Measurements from ENCODE around the gene EIF1. TPM values are rescaled to one million over a fixed set of nuclear protein-coding genes. Genes with fewer than 3 reads are reported as not detected.
A peak's percentile ranks its signal among the peaks of the same experiment; 100 is the strongest.
"Not testable (repeated sequence)": the region's sequence is repeated elsewhere in the genome, so short reads cannot be mapped to it uniquely, and the experiment has no call there.

EIF1 gene
- total RNA-seq: 100 to 1,000 TPM; 172 to 458 (median 243) TPM

DNA sequence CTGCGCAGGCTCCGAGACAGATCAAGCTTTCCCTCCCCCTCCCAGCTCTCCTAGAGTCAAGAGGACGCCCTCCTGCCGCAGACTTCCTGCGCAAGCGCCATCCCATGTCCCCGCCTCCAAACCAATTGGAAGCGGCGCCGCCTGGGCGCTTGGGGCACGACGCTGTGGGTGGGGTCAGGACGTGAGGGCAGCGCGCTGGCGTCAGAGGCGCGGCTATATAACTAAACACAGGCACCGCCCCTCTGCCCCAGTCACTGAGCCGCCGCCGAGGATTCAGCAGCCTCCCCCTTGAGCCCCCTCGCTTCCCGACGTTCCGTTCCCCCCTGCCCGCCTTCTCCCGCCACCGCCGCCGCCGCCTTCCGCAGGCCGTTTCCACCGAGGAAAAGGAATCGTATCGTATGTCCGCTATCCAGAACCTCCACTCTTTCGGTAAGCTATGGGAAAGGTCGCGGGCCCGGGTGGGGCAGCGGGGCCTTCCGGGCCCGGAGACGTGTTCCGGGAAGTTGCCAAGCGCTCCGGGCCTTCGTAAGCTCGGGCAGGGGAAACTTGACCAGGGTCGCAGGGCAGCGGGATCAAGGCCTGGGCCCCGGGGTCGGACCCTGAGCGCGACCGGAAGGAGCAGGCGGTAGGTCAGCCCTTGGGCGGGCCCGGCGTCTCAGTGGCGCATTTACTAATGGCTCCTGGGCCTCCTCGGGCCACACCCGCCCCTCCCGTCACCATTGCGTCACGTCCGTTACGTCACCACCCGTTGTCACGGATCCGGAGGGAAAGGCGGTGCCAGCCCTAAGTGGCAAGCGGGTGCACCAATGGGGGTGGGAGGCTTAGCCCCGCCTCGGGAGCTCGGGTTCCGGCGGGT lies at the start of gene EIF1:
TSS of gene EIF1 (plus strand) at position 245 of the 856 bp plus-strand sequence. CDS start at position 399, 154 bp downstream.
- H3K9me3 ChIP-seq: no peaks in the 10 kb centered on the region
- no peaks in the 10 kb centered on the region for H3K27me3 ChIP-seq
- peaks cover 0 to 38% (median 21%) of the 10 kb centered on the region in 4 donors for H3K4me1 ChIP-seq
- H3K4me3 ChIP-seq: peak within 1 kb of the TSS; percentile 81 to 99 (median 94)
- 0 to 1% methylated on average over 33 to 52 of the region's 81 CpGs for WGBS, 2 donors
- H3K36me3 ChIP-seq: peaks cover 11 to 43% (median 36%) of the 10 kb centered on the region in 3 donors
- peak within 1 kb of the TSS; percentile 100 for H3K27ac ChIP-seq
- peak; percentile 100 for DNase-seq (ENCODE audit: low spot score in 2 of 2)
- TF ChIP-seq EP300 (IDR thresholded peaks at IDR 0.05) (peak; percentile 97 to 98), POLR2A (IDR thresholded peaks at IDR 0.05) (peak; percentile 99 to 100)
- TF ChIP-seq, protein P1, sequence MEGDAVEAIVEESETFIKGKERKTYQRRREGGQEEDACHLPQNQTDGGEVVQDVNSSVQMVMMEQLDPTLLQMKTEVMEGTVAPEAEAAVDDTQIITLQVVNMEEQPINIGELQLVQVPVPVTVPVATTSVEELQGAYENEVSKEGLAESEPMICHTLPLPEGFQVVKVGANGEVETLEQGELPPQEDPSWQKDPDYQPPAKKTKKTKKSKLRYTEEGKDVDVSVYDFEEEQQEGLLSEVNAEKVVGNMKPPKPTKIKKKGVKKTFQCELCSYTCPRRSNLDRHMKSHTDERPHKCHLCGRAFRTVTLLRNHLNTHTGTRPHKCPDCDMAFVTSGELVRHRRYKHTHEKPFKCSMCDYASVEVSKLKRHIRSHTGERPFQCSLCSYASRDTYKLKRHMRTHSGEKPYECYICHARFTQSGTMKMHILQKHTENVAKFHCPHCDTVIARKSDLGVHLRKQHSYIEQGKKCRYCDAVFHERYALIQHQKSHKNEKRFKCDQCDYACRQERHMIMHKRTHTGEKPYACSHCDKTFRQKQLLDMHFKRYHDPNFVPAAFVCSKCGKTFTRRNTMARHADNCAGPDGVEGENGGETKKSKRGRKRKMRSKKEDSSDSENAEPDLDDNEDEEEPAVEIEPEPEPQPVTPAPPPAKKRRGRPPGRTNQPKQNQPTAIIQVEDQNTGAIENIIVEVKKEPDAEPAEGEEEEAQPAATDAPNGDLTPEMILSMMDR (IDR thresholded peaks at IDR 0.05): peak in 1 of 5 experiments; percentile 50

DNA sequence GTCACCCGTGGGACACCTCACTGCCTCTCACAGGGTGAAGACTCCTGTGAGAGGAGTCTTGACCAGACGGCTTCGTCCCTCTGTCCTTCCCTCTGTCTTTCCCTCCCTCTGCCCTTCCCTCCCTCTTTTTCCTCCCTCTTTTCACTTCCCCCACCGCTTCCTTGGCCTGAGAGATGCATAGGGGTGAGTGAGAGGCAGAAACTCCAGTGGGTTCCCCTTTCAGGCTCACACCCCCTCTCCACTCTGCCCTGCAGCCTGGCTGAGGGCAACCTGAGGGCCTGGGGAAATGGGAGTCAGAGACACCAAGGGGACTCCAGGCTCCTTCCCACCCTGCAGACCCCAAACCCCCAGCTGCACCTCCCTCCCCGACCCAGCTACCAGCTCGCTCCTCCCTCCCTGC lies 49.7 kb upstream of the EIF1 start:
- Histone ChIP-seq H3K4me1 (peaks cover 0 to 19% (median 12%) of the 10 kb centered on the region in 4 donors), H3K9me3 (no peaks in the 10 kb centered on the region), H3K4me3 (no peak overlapping the region), H3K36me3 (no peaks in the 10 kb centered on the region), H3K27me3 (no peaks in the 10 kb centered on the region), H3K27ac (no peak overlapping the region)
- 73 to 77% methylated on average over 6 of the region's 6 CpGs for WGBS, 2 donors
- TF ChIP-seq, protein P1 (IDR thresholded peaks at IDR 0.05): no peak
- no peak for TF ChIP-seq POLR2A (IDR thresholded peaks at IDR 0.05)
- TF ChIP-seq EP300 (IDR thresholded peaks at IDR 0.05): no peak
- DNase-seq (ENCODE audit: low spot score in 2 of 2): no peak

DNA sequence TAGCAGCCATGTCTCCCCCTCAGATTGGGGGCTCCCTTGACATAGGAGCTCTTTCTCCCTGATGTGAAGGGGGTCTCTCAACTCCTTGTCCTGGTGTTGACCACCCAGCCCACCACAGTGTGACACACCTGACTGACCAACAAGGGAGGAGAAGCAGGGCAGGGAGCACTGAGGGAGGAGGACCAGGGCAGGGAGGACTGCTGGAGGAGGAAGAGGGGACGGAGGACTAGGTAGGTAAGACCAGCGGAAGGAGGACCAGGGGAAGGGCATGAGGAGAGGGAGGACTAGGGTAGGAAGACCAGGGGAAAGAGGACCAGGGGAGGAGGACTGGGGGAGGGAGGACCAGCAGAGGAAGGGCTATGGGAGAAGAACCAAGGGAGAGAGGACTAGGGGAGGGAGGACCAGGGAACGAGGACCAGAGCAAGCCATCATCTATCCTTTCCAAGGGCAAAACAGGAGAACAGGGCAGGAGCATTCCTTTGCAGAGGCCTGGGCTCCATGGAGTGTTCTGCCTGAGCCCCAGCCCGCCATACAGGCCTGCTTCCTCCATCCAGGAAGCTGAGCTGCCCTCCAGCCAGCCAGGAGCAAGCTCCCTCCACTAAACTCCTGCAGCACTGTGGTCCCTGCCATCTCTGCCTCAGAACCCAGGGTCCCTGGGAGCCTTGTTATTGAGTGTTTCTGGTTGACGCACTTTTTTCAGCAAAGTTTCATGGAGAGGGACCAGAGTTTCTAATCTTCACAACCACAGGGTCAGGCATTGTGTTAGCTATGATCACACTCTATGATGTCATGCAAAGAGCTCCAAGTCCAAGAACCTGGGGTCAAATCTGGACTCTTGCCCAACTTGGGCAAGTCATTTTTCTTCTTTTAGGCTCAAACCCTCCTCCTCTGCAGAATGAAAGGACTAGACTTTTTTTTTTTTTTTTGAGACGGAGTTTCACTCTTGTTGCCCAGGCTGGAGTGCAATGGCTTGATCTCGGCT lies 48.9 kb upstream of the EIF1 start:
- Histone ChIP-seq H3K9me3 (no peaks in the 10 kb centered on the region), H3K27me3 (no peaks in the 10 kb centered on the region), H3K4me1 (peaks cover 0 to 14% (median 9%) of the 10 kb centered on the region in 4 donors), H3K27ac (no peak overlapping the region), H3K36me3 (no peaks in the 10 kb centered on the region), H3K4me3 (no peak overlapping the region)
- no peak for DNase-seq (ENCODE audit: low spot score in 2 of 2)
- 83 to 85% methylated on average over 7 of the region's 7 CpGs for WGBS, 2 donors
- TF ChIP-seq EP300 (IDR thresholded peaks at IDR 0.05): no peak
- TF ChIP-seq POLR2A (IDR thresholded peaks at IDR 0.05): no peak
- TF ChIP-seq, protein P1 (IDR thresholded peaks at IDR 0.05): no peak

DNA sequence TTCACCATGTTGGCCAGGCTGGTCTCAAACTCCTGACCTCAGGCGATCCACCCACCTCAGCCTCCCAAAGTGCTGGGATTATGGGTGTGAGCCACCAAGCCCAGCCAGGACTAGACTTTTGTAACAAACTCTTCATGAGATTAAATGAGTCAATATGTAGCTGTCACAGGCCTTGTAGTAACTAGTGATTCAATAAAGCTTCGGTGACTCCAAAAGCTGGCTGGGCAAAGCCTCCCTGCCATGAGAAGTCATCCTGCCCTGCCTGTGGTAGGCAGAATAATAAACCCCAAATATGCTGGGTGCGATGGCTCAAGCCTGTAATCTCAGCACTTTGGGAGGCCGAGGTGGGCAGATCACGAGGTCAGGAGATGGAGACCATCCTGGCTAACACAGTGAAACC lies 48.1 kb upstream of the EIF1 start:
- not testable (repeated sequence) for H3K4me3 ChIP-seq; DNase-seq (ENCODE audit: low spot score in 2 of 2); H3K36me3 ChIP-seq; H3K27ac ChIP-seq; H3K27me3 ChIP-seq; H3K9me3 ChIP-seq
- WGBS, 2 donors: 89 to 95% methylated on average over 5 of the region's 5 CpGs
- peaks cover 0 to 14% (median 1%) of the 10 kb centered on the region in 4 donors for H3K4me1 ChIP-seq

DNA sequence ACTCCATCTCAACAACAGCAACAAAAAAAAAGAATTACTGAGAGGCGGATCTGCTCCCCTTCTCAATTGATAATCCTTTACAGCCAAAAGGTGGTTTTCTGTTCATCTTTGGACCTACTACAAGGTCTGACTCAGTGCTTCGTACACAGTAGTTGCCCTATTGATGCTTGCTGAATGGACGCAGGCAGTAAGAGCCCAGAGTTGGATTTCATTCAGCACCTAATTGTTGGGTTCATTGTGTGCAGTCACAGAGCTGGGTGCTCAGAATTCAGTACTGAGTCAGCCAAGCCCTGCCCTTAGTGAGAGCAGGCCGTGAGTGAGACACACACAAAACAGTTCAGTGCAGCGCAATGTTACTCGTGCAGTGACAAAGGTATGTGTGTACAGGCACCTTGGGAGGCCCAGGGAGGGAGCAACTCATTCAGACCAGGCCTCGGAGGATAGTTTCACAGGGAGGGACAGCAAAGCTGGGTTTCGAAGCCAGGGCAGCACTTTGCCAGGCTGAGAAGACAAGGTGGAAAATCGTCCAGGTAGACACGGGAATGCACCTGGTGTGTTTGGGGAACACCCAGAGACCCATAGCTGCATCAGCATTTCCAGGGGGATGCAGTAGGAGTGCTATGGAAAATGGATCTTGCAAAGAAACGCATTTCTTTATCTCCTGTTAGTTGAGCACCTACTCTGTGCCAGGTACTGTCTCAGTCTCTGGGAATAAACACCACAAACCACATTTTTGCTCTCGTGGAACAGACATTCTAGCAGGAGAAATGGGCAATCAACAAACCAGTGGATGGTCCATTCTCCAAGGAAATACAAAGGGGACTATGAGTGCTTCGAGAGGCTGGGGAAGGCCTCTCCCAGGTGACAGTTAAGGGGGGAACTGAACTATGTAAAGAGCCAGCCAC lies 46.2 kb upstream of the EIF1 start:
- TF ChIP-seq EP300 (IDR thresholded peaks at IDR 0.05) (no peak), POLR2A (IDR thresholded peaks at IDR 0.05) (no peak)
- TF ChIP-seq, protein P1 (IDR thresholded peaks at IDR 0.05): no peak
- H3K4me1 ChIP-seq: peaks cover 0 to 17% (median 4%) of the 10 kb centered on the region in 4 donors
- H3K27me3 ChIP-seq: no peaks in the 10 kb centered on the region
- H3K27ac ChIP-seq: no peak overlapping the region
- H3K36me3 ChIP-seq: no peaks in the 10 kb centered on the region
- no peak for DNase-seq (ENCODE audit: low spot score in 2 of 2)
- no peak overlapping the region for H3K4me3 ChIP-seq
- no peaks in the 10 kb centered on the region for H3K9me3 ChIP-seq
- 84 to 86% methylated on average over 13 of the region's 13 CpGs for WGBS, 2 donors

Data from tibial nerve (tissue), 4 donors.